Prostate gland (tissue), 2 donors: ENCODE data around the gene ITGB2. TPM values are rescaled to one million over a fixed set of nuclear protein-coding genes. Genes with fewer than 3 reads are reported as not detected.

Experiments
- DNase-seq: peaks from one replicate; pipeline ENCODE4 v3.0.0-alpha.2; 2019; ENCODE audit warnings: low spot score
- H3K27ac ChIP-seq, 2 donors: fragments of 200-600 bp; sonication (generic); 2 replicates each; pipeline ENCODE4 v1.5.1; 2017 to 2019
- H3K27me3 ChIP-seq: fragments of 200-600 bp; sonication (generic); replicated peaks from 2 replicates; pipeline ENCODE4 v1.5.1; 2019; ENCODE audit not compliant: insufficient read depth
- H3K36me3 ChIP-seq, 2 donors: fragments of 200-600 bp; sonication (generic); 1 replicate in 1 of 2; 2 replicates in 1 of 2; pipeline versions ENCODE4 v1.5.1 to v1.8.1; 2017 to 2019
- H3K4me1 ChIP-seq: fragments of 200-600 bp; sonication (generic); replicated peaks from 2 replicates; pipeline ENCODE4 v1.5.1; 2019
- H3K4me3 ChIP-seq, 2 donors: fragments of 200-600 bp; sonication (generic); 2 replicates each; pipeline ENCODE4 v1.5.1; 2017 to 2019
- H3K9me3 ChIP-seq: fragments of 200-600 bp; sonication (generic); 2 replicates; pipeline ENCODE4 v1.5.1; 2017
- POLR2A ChIP-seq: fragments of 450-650 bp; IDR thresholded peaks from one replicate; pipeline ENCODE4 v1.6.1; 2016; ENCODE audit warnings: antibody characterized with exemption, mild to moderate bottlenecking
- POLR2AphosphoS5 ChIP-seq: sonication (generic); formaldehyde crosslinking; IDR thresholded peaks from one replicate; pipeline ENCODE4 v1.6.1; 2017; ENCODE audit warnings: antibody characterized with exemption
- WGBS: methylation state at CpG from one replicate; pipeline ENCODE4 v1.1.5; 2018; 5-methylcytosine and 5-hydroxymethylcytosine counted together
- intact Hi-C: fragments of 100-400 bp; cut with DNase I; formaldehyde crosslinking; loops from one replicate; pipeline ENCODE4 v1.14.2; 2022
- total RNA-seq, 2 donors: library from RNA; depleted of rRNA; stranded (reverse); fragments of >200 nt; gene quantifications; one replicate each; pipeline ENCODE4 v1.1.0, GENCODE V29; 2016
- TF ChIP-seq, protein P1 (sequence below), 4 experiments: fragments of 200-600 bp in 2 of 4; fragments of 450-650 bp in 2 of 4; sonication (generic) in 2 of 4; IDR thresholded peaks; 1 replicate in 3 of 4; 2 replicates in 1 of 4; pipeline ENCODE4 v1.5.1; 2016 to 2019; ENCODE audit warnings: antibody characterized with exemption in 4 of 4, mild to moderate bottlenecking in 2 of 4, moderate library complexity in 2 of 4

Gene ITGB2
- total RNA-seq, 2 donors from 2014 or later = 23.1 to 56.1 TPM

DNA sequence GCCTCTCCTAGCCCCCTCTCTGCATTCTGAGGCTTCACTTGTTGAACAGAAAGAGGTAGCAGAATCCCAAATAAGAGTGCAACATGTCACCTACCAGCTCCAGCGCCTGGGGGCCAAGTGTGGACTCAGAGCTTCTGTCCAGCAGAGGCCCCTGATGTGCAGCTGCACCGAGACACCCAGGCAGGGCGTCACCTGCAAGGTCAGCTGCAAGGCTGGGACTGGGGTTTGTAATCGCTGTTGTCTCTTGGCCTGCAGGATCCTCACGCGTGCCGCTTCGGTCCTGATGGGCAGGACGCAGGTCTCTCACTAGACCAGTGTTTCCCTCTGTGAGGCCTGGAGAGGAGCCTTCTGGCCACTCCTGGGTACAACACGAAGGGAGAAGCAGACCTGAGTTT is 14.8 kb upstream of the ITGB2 start:
- Histone ChIP-seq H3K27ac (no peak overlapping the region), H3K4me1 (peaks cover 12% of the 10 kb centered on the region), H3K27me3 (peaks cover 10% of the 10 kb centered on the region), H3K9me3 (no peaks in the 10 kb centered on the region), H3K36me3 (no peaks in the 10 kb centered on the region), H3K4me3 (no peak overlapping the region)
- intact Hi-C loops = loop anchor here (10.0 kb wide), 1 partner anchor 431 kb away; no protein-coding TSS in a partner anchor
- DNase-seq = no peak
- 85% methylated on average over 10 of the region's 10 CpGs for WGBS
- TF ChIP-seq POLR2A = no peak
- TF ChIP-seq, protein P1, sequence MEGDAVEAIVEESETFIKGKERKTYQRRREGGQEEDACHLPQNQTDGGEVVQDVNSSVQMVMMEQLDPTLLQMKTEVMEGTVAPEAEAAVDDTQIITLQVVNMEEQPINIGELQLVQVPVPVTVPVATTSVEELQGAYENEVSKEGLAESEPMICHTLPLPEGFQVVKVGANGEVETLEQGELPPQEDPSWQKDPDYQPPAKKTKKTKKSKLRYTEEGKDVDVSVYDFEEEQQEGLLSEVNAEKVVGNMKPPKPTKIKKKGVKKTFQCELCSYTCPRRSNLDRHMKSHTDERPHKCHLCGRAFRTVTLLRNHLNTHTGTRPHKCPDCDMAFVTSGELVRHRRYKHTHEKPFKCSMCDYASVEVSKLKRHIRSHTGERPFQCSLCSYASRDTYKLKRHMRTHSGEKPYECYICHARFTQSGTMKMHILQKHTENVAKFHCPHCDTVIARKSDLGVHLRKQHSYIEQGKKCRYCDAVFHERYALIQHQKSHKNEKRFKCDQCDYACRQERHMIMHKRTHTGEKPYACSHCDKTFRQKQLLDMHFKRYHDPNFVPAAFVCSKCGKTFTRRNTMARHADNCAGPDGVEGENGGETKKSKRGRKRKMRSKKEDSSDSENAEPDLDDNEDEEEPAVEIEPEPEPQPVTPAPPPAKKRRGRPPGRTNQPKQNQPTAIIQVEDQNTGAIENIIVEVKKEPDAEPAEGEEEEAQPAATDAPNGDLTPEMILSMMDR (IDR thresholded peaks at IDR 0.05) = no peak
- TF ChIP-seq POLR2AphosphoS5 = no peak

DNA sequence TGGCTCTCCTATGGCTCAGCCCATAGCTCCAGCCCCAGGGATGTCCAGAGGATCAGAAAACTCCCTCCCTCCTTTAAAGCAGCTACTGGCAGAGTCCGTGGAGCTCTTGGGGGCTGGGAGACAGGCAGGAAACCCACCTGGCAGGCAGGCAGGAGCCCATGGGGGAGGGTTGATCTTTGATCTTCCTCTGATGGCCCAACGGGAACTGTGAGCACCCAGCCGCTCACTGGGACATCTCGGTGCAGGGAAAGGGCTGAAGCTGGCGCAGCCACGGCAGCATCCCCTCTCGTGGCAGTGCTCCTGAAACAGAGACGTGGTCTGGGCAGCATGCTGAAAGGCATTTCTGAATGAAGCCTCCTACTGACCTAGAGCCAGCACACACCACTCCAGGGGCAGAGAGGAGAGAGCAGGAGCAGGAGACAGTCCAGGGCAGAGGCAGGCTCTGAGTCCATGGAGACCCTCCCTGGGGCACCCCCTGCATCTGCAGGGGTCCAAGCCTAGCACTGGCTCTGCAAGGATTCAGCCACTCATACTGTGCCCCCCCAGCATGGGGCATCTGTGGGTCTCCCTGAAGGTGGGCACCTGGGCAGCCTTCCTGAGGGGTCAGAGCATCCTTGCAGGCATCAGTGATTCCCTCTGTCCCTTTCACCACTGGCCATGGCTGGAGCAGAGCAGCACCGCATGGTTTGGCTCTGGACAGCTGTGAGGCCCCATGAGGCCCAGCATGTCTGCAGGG is 14.3 kb upstream of the ITGB2 start:
- H3K27ac ChIP-seq = no peak overlapping the region
- DNase-seq = no peak
- 93% methylated on average over 8 of the region's 9 CpGs for WGBS
- no peaks in the 10 kb centered on the region for H3K9me3 ChIP-seq
- H3K36me3 ChIP-seq = no peaks in the 10 kb centered on the region
- H3K4me1 ChIP-seq = peaks cover 12% of the 10 kb centered on the region
- H3K4me3 ChIP-seq = no peak overlapping the region
- intact Hi-C loops = loop anchor here (5.0 to 10.0 kb wide), 2 partner anchors 133 to 430 kb away; partner anchors contain the start of gene UBE2G2
- TF ChIP-seq POLR2A = no peak
- no peak for TF ChIP-seq POLR2AphosphoS5
- TF ChIP-seq, protein P1 (IDR thresholded peaks at IDR 0.05) = no peak
- peaks cover 10% of the 10 kb centered on the region for H3K27me3 ChIP-seq

DNA sequence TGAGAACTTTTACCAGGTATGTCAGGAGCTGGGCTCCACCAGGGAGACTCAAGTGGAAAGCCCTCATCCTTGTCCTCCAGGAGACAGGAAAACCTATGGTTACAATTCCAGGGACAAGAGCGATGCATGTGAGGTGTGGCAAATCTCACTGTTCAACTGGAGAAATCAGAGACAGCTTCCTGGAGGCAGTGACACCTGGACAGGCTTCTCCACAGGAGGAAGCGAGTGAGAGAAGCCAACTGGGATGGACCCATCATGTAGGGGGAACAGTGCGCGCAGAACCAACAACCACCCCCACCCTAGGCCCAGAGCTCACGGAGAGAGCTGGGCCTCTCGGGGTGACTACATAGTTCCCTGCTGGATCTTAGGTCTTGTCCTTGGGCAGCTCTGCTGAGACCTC is 13.6 kb upstream of the ITGB2 start:
- Histone ChIP-seq H3K4me3 (no peak overlapping the region), H3K27me3 (peaks cover 10% of the 10 kb centered on the region), H3K36me3 (no peaks in the 10 kb centered on the region), H3K9me3 (no peaks in the 10 kb centered on the region), H3K27ac (no peak overlapping the region), H3K4me1 (peaks cover 12% of the 10 kb centered on the region)
- TF ChIP-seq, protein P1 (IDR thresholded peaks at IDR 0.05) = no peak
- no peak for TF ChIP-seq POLR2A
- no peak for TF ChIP-seq POLR2AphosphoS5
- 95% methylated on average over 6 of the region's 6 CpGs for WGBS
- intact Hi-C loops = loop anchor here (5.0 to 10.0 kb wide), 2 partner anchors 132 to 429 kb away; partner anchors contain the start of gene UBE2G2
- DNase-seq = no peak

DNA sequence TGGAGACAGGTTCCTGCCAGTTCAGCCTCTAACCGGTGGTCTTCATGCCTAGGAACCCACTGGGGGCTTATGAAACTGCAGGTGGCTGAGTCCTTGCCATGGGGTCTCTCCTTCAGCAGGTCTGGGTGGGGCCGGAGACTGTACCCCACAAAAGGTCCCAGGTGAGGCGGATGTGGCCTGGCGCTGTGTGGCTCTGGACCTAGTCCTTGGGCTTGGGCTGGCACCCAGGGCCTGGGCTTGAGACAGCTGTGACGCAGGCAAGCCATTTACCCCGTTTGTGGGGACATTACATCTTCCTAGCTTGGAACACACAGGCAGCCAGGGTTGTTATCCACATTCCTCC is 13.2 kb upstream of the ITGB2 start:
- intact Hi-C loops = loop anchor here (5.0 to 10.0 kb wide), 2 partner anchors 132 to 429 kb away; partner anchors contain the start of gene UBE2G2
- WGBS = 88% methylated on average over 6 of the region's 6 CpGs
- peaks cover 10% of the 10 kb centered on the region for H3K27me3 ChIP-seq
- TF ChIP-seq, protein P1 (IDR thresholded peaks at IDR 0.05) = no peak
- TF ChIP-seq POLR2A (no peak), POLR2AphosphoS5 (no peak)
- no peak for DNase-seq
- no peaks in the 10 kb centered on the region for H3K9me3 ChIP-seq
- peaks cover 12% of the 10 kb centered on the region for H3K4me1 ChIP-seq
- no peak overlapping the region for H3K27ac ChIP-seq
- no peak overlapping the region for H3K4me3 ChIP-seq
- H3K36me3 ChIP-seq = no peaks in the 10 kb centered on the region
